ENCODE data around the gene TBC1D16.

The TBC1D16 gene

GRCh38 chr17:79942591-79943346 is 92.9 kb downstream of the TBC1D16 start:
- Histone ChIP-seq H2AFZ (ENCODE audit: low read length) (no peak overlapping the region), H3K9me3 (ENCODE audit: insufficient read depth, low read depth, low read length) (no peaks in the 10 kb centered on the region), H3K79me2 (ENCODE audit: insufficient read depth, low read length) (no peaks in the 10 kb centered on the region), H3K9ac (ENCODE audit: low read depth, low read length, poor library complexity, severe bottlenecking) (no peak overlapping the region), H3F3A (ENCODE audit: low read depth) (no peaks in the 10 kb centered on the region), H3K4me3 (ENCODE audit: low read length, poor library complexity, severe bottlenecking) (no peak overlapping the region), H3K4me1 (ENCODE audit: insufficient read depth, low read length, poor library complexity, severe bottlenecking) (peaks cover 2% of the 10 kb centered on the region), H3K9me2 (replicated peaks; ENCODE audit: low read depth, low read length) (no peaks in the 10 kb centered on the region), H3K27me3 (ENCODE audit: insufficient read depth, low read length, poor library complexity, severe bottlenecking) (no peaks in the 10 kb centered on the region), H4K20me1 (ENCODE audit: insufficient read depth, low read length, poor library complexity, severe bottlenecking) (no peaks in the 10 kb centered on the region), H3K36me3 (ENCODE audit: insufficient read depth, low read length) (no peaks in the 10 kb centered on the region), H3K4me2 (ENCODE audit: low read depth, low read length, poor library complexity, severe bottlenecking) (no peak overlapping the region)
- TF ChIP-seq CTCF (conservative IDR thresholded peaks at IDR 0.05; ENCODE audit: low read length), result no peak
- TF ChIP-seq EZH2phosphoT487 (IDR thresholded peaks at IDR 0.05; ENCODE audit: borderline replicate concordance), result no peak

GRCh38 chr17:79942011-79942405 is 93.7 kb downstream of the TBC1D16 start:
- H3K4me3 ChIP-seq (ENCODE audit: low read length, poor library complexity, severe bottlenecking), result no peak overlapping the region
- no peak overlapping the region for H2AFZ ChIP-seq (ENCODE audit: low read length)
- H3K36me3 ChIP-seq (ENCODE audit: insufficient read depth, low read length), result no peaks in the 10 kb centered on the region

GRCh38 chr17:79941088-79942010 is 94.3 kb downstream of the TBC1D16 start:
- no peak overlapping the region for H3K4me2 ChIP-seq (ENCODE audit: low read depth, low read length, poor library complexity, severe bottlenecking)
- no peak overlapping the region for H2AFZ ChIP-seq (ENCODE audit: low read length)
- no peaks in the 10 kb centered on the region for H3K9me3 ChIP-seq (ENCODE audit: insufficient read depth, low read depth, low read length)
- no peaks in the 10 kb centered on the region for H3K36me3 ChIP-seq (ENCODE audit: insufficient read depth, low read length)
- no peaks in the 10 kb centered on the region for H4K20me1 ChIP-seq (ENCODE audit: insufficient read depth, low read length, poor library complexity, severe bottlenecking)
- H3K79me2 ChIP-seq (ENCODE audit: insufficient read depth, low read length), result no peaks in the 10 kb centered on the region
- no peak overlapping the region for H3K9ac ChIP-seq (ENCODE audit: low read depth, low read length, poor library complexity, severe bottlenecking)
- H3K9me2 ChIP-seq (replicated peaks; ENCODE audit: low read depth, low read length), result no peaks in the 10 kb centered on the region
- H3K27me3 ChIP-seq (ENCODE audit: insufficient read depth, low read length, poor library complexity, severe bottlenecking), result no peaks in the 10 kb centered on the region
- no peaks in the 10 kb centered on the region for H3F3A ChIP-seq (ENCODE audit: low read depth)
- no peak overlapping the region for H3K4me3 ChIP-seq (ENCODE audit: low read length, poor library complexity, severe bottlenecking)
- TF ChIP-seq CTCF (conservative IDR thresholded peaks at IDR 0.05; ENCODE audit: low read length) (no peak), EZH2phosphoT487 (IDR thresholded peaks at IDR 0.05; ENCODE audit: borderline replicate concordance) (no peak)
- peaks cover 16% of the 10 kb centered on the region for H3K4me1 ChIP-seq (ENCODE audit: insufficient read depth, low read length, poor library complexity, severe bottlenecking)

More at GRCh38 chr17:79942011-79942405, 93.7 kb downstream of the TBC1D16 start:
- H3K4me1 ChIP-seq (ENCODE audit: insufficient read depth, low read length, poor library complexity, severe bottlenecking), result peaks cover 10% of the 10 kb centered on the region
- no peaks in the 10 kb centered on the region for H3K79me2 ChIP-seq (ENCODE audit: insufficient read depth, low read length)
- no peaks in the 10 kb centered on the region for H3K9me3 ChIP-seq (ENCODE audit: insufficient read depth, low read depth, low read length)
- H4K20me1 ChIP-seq (ENCODE audit: insufficient read depth, low read length, poor library complexity, severe bottlenecking), result no peaks in the 10 kb centered on the region
- no peak for TF ChIP-seq CTCF (conservative IDR thresholded peaks at IDR 0.05; ENCODE audit: low read length)
- TF ChIP-seq EZH2phosphoT487 (IDR thresholded peaks at IDR 0.05; ENCODE audit: borderline replicate concordance), result no peak
- H3F3A ChIP-seq (ENCODE audit: low read depth), result no peaks in the 10 kb centered on the region
- H3K27me3 ChIP-seq (ENCODE audit: insufficient read depth, low read length, poor library complexity, severe bottlenecking), result no peaks in the 10 kb centered on the region
- no peak overlapping the region for H3K9ac ChIP-seq (ENCODE audit: low read depth, low read length, poor library complexity, severe bottlenecking)
- no peak overlapping the region for H3K4me2 ChIP-seq (ENCODE audit: low read depth, low read length, poor library complexity, severe bottlenecking)
- no peaks in the 10 kb centered on the region for H3K9me2 ChIP-seq (replicated peaks; ENCODE audit: low read depth, low read length)

Measured in Loucy (cell line).